Liver (tissue), 9 donors: Measurements from ENCODE around the gene ITGA6. TPM values are rescaled to one million over a fixed set of nuclear protein-coding genes. Genes with fewer than 3 reads are reported as not detected.

Experiments used
- DNase-seq: peaks from one replicate; pipeline ENCODE4 v3.0.0-alpha.2; 2017; ENCODE audit warnings: low spot score
- H3K27ac ChIP-seq, 2 donors: one replicate each; pipeline ENCODE4 v1.7.0; 2013; ENCODE audit warnings: inconsistent platforms in 2 of 2, low read length in 2 of 2, control low read depth in 1 of 2, low read depth in 1 of 2, mild to moderate bottlenecking in 1 of 2
- H3K27me3 ChIP-seq, 4 donors: one replicate each; pipeline versions ENCODE4 v1.6.1 to v1.7.0; 2013; ENCODE audit warnings: low read length in 3 of 4, inconsistent platforms in 1 of 4, mild to moderate bottlenecking in 1 of 4, moderate library complexity in 1 of 4; ENCODE audit not compliant: control insufficient read depth in 4 of 4, insufficient read depth in 4 of 4
- H3K36me3 ChIP-seq, 4 donors: one replicate each; pipeline versions ENCODE4 v1.6.1 to v1.7.0; 2013; ENCODE audit warnings: low read length in 3 of 4, mild to moderate bottlenecking in 3 of 4, low read depth in 1 of 4, moderate library complexity in 1 of 4; ENCODE audit not compliant: control insufficient read depth in 4 of 4, insufficient read depth in 3 of 4
- H3K4me1 ChIP-seq, 4 donors: one replicate each; pipeline versions ENCODE4 v1.6.1 to v1.7.0; 2013; ENCODE audit warnings: low read length in 3 of 4, mild to moderate bottlenecking in 3 of 4, moderate library complexity in 1 of 4; ENCODE audit not compliant: control insufficient read depth in 4 of 4, insufficient read depth in 4 of 4
- H3K4me3 ChIP-seq, 3 donors: one replicate each; pipeline versions ENCODE4 v1.6.1 to v1.7.0; 2013; ENCODE audit warnings: low read length in 3 of 3, control low read depth in 1 of 3, low read depth in 1 of 3, mild to moderate bottlenecking in 1 of 3
- H3K9ac ChIP-seq, 2 donors: one replicate each; pipeline ENCODE4 v1.7.0; 2013; ENCODE audit warnings: low read length in 2 of 2, mild to moderate bottlenecking in 2 of 2, moderate library complexity in 2 of 2, control low read depth in 1 of 2, low read depth in 1 of 2
- H3K9me3 ChIP-seq, 4 donors: one replicate each; pipeline versions ENCODE4 v1.6.1 to v1.7.0; 2013; ENCODE audit warnings: low read length in 3 of 4; ENCODE audit not compliant: control insufficient read depth in 4 of 4
- ATF3 ChIP-seq: IDR thresholded peaks from 2 replicates; pipeline ENCODE4 v1.6.1; 2016; ENCODE audit warnings: antibody characterized with exemption
- CTCF ChIP-seq: fragments of 150-350 bp; IDR thresholded peaks from 2 replicates; pipeline ENCODE4 v1.5.1; 2017; ENCODE audit warnings: improper control_type of control experiment, low read depth, low read length; ENCODE audit not compliant: missing input control
- EGR1 ChIP-seq, 2 donors: IDR thresholded peaks; 2 replicates each; pipeline ENCODE4 v1.6.1; 2016 to 2018; ENCODE audit warnings: antibody characterized with exemption in 2 of 2, low read depth in 2 of 2
- FOXA1 ChIP-seq: IDR thresholded peaks from 2 replicates; pipeline ENCODE4 v1.6.1; 2016; ENCODE audit warnings: antibody characterized with exemption
- FOXA2 ChIP-seq: IDR thresholded peaks from 2 replicates; pipeline ENCODE4 v1.6.1; 2016; ENCODE audit warnings: antibody characterized with exemption
- GABPA ChIP-seq, 2 donors: IDR thresholded peaks in 1 of 2; conservative IDR thresholded peaks in 1 of 2; 2 replicates each; pipeline ENCODE4 v1.6.1; 2016; ENCODE audit warnings: antibody characterized with exemption in 2 of 2, mild to moderate bottlenecking in 1 of 2, moderate library complexity in 1 of 2
- HNF4A ChIP-seq, 2 donors: conservative IDR thresholded peaks; 2 replicates each; pipeline ENCODE4 v1.6.1; 2016; ENCODE audit warnings: antibody characterized with exemption in 2 of 2, mild to moderate bottlenecking in 2 of 2
- HNF4G ChIP-seq: IDR thresholded peaks from 2 replicates; pipeline ENCODE4 v1.6.1; 2016; ENCODE audit warnings: antibody characterized with exemption
- JUND ChIP-seq, 2 donors: IDR thresholded peaks; 2 replicates each; pipeline ENCODE4 v1.6.1; 2016; ENCODE audit warnings: antibody characterized with exemption in 2 of 2
- MAX ChIP-seq: IDR thresholded peaks from 2 replicates; pipeline ENCODE4 v1.6.1; 2016; ENCODE audit warnings: antibody characterized with exemption
- NR2F2 ChIP-seq: IDR thresholded peaks from 2 replicates; pipeline ENCODE4 v1.6.1; 2016; ENCODE audit warnings: antibody characterized with exemption
- RAD21 ChIP-seq, 2 donors: IDR thresholded peaks; 2 replicates each; pipeline ENCODE4 v1.6.1; 2016; ENCODE audit warnings: antibody characterized with exemption in 2 of 2, mild to moderate bottlenecking in 2 of 2
- REST ChIP-seq: IDR thresholded peaks from 2 replicates; pipeline ENCODE4 v1.6.1; 2016; ENCODE audit warnings: antibody characterized with exemption, mild to moderate bottlenecking
- RXRA ChIP-seq, 2 donors: IDR thresholded peaks; 2 replicates each; pipeline ENCODE4 v1.6.1; 2017 to 2018; ENCODE audit warnings: antibody characterized with exemption in 2 of 2, mild to moderate bottlenecking in 1 of 2
- SP1 ChIP-seq: IDR thresholded peaks from 2 replicates; pipeline ENCODE4 v1.6.1; 2018; ENCODE audit warnings: antibody characterized with exemption, mild to moderate bottlenecking
- TAF1 ChIP-seq: conservative IDR thresholded peaks from 2 replicates; pipeline ENCODE4 v1.6.1; 2016; ENCODE audit warnings: antibody characterized with exemption, mild to moderate bottlenecking
- YY1 ChIP-seq: IDR thresholded peaks from 2 replicates; pipeline ENCODE4 v1.6.1; 2016; ENCODE audit warnings: antibody characterized with exemption, mild to moderate bottlenecking
- ZBTB33 ChIP-seq: IDR thresholded peaks from 2 replicates; pipeline ENCODE4 v1.6.1; 2016; ENCODE audit warnings: antibody characterized with exemption
- WGBS: extraction: QIAGEN DNeasy Blood & Tissue Kit; methylation state at CpG from one replicate; pipeline ENCODE4 v1.1.7; 2013; 5-methylcytosine and 5-hydroxymethylcytosine counted together
- polyA plus RNA-seq, 2 donors: library from polyadenylated mRNA; stranded (reverse) in 1 of 2; unstranded in 1 of 2; fragments of 200-250 nt in 1 of 2; fragments of >200 nt in 1 of 2; fragmentation: Nextera tagmentation in 1 of 2; extraction: Ambion mirVana in 1 of 2; gene quantifications; one replicate each; pipeline versions ENCODE4 v1.2.1 to v1.2.3, GENCODE V29; 2013 to 2015
- total RNA-seq, 2 donors: library from RNA; depleted of rRNA; stranded (reverse); fragments of >200 nt; gene quantifications; one replicate each; pipeline ENCODE4 v1.2.3, GENCODE V29; 2014
- donor health status: healthy.
- donor health status: healthy.
- donor health status: healthy.
- donor health status: healthy.
- donor health status: healthy.

The ITGA6 gene
- total and polyA plus RNA-seq, 4 donors = 5.8 to 21.6 (median 11.4) TPM

GRCh38 chr2:172412984-172413492 is 14.3 kb upstream of the ITGA6 start:
- no peak for DNase-seq
- peaks cover 0 to 6% (median 0%) of the 10 kb centered on the region in 4 donors for H3K4me1 ChIP-seq
- H3K36me3 ChIP-seq = no peaks in the 10 kb centered on the region
- WGBS = 78% methylated on average over 5 of the region's 5 CpGs
- no peak overlapping the region for H3K4me3 ChIP-seq
- no peaks in the 10 kb centered on the region for H3K9me3 ChIP-seq
- TF ChIP-seq HNF4G = no peak
- no peak for TF ChIP-seq YY1
- no peak for TF ChIP-seq FOXA2
- TF ChIP-seq GABPA (IDR thresholded peaks at IDR 0.05 in 1 of 2, conservative IDR thresholded peaks at IDR 0.05 in 1 of 2) = no peak
- no peak for TF ChIP-seq EGR1 (IDR thresholded peaks at IDR 0.05; ENCODE audit: low read depth in 2 of 2)
- TF ChIP-seq RAD21 (IDR thresholded peaks at IDR 0.05) = no peak
- TF ChIP-seq FOXA1 = no peak
- no peak for TF ChIP-seq NR2F2
- TF ChIP-seq ZBTB33 = no peak
- TF ChIP-seq JUND (IDR thresholded peaks at IDR 0.05) = no peak
- no peak for TF ChIP-seq HNF4A (conservative IDR thresholded peaks at IDR 0.05)
- no peak for TF ChIP-seq CTCF
- no peak for TF ChIP-seq TAF1
- no peak for TF ChIP-seq RXRA (IDR thresholded peaks at IDR 0.05)
- no peak for TF ChIP-seq ATF3
- no peak for TF ChIP-seq MAX
- no peak for TF ChIP-seq SP1
- no peak for TF ChIP-seq REST
- H3K27me3 ChIP-seq = no peaks in the 10 kb centered on the region
- H3K9ac ChIP-seq = no peak overlapping the region
- no peak overlapping the region for H3K27ac ChIP-seq
